ENCODE measurements around the gene B3GALT4. TPM values are rescaled to one million over a fixed set of nuclear protein-coding genes. Genes with fewer than 3 reads are reported as not detected.

Gene B3GALT4
- total RNA-seq, 3 donors from 2014 or later = 21.6 to 41.7 (median 24.2) TPM

DNA sequence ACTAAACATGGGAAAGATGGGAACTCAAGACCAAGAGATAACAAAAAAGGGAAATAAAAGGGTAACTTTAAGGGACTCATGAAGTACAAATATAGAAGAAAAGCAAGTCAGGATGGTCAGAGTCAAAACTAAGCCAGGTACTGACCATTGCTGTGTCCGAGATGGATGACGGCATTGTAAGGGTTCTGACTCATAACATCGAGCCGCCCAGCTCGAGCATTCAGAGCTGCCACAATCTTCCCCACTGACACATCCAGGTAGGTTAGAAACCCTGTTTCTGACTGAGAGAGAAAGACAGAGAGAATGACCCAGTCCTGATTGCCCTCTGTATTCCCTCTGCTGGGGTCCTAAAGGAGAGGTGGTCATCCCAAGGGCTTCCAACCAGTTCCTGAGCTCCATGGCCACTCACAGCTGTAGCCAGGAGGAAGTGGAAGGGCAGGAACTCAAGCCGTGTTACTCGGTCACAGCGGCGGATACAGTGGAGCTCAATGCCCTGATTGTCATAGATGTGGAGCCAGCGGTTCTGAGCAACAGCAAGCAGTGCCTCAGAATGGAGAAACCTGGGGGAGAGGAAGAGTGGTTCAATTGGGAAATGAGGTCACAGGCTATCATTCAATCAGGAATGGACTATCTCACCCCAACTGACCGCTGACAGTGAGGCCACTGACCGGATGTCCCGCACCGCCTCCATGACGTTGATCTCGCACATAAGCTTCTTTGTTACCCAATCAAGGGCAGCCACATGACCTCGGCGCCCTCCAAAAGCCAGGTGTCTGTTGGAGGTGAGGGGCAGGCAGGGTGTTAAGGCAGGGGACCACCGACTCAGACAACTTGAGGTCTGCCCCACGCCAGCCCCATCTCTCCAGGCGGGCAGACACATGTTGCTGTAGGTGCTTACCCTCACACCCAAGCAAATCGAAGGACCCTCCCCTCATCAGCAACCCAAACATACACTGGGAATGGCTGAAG, 10.3 kb downstream of the B3GALT4 start:
- H3K36me3 ChIP-seq (ENCODE audit: low read depth) = no peaks in the 10 kb centered on the region
- TF ChIP-seq, protein P1, sequence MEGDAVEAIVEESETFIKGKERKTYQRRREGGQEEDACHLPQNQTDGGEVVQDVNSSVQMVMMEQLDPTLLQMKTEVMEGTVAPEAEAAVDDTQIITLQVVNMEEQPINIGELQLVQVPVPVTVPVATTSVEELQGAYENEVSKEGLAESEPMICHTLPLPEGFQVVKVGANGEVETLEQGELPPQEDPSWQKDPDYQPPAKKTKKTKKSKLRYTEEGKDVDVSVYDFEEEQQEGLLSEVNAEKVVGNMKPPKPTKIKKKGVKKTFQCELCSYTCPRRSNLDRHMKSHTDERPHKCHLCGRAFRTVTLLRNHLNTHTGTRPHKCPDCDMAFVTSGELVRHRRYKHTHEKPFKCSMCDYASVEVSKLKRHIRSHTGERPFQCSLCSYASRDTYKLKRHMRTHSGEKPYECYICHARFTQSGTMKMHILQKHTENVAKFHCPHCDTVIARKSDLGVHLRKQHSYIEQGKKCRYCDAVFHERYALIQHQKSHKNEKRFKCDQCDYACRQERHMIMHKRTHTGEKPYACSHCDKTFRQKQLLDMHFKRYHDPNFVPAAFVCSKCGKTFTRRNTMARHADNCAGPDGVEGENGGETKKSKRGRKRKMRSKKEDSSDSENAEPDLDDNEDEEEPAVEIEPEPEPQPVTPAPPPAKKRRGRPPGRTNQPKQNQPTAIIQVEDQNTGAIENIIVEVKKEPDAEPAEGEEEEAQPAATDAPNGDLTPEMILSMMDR (IDR thresholded peaks at IDR 0.05) = no peak
- no peaks in the 10 kb centered on the region for H3K9me3 ChIP-seq
- DNase-seq = peak in 1 of 3 donors; percentile 34
- H3K4me3 ChIP-seq = no peak overlapping the region
- intact Hi-C loops (cut with DNase I, micrococcal nuclease) = no loop called here
- H3K4me1 ChIP-seq (ENCODE audit: low read depth) = peaks cover 18% of the 10 kb centered on the region
- ATAC-seq = no peak

DNA sequence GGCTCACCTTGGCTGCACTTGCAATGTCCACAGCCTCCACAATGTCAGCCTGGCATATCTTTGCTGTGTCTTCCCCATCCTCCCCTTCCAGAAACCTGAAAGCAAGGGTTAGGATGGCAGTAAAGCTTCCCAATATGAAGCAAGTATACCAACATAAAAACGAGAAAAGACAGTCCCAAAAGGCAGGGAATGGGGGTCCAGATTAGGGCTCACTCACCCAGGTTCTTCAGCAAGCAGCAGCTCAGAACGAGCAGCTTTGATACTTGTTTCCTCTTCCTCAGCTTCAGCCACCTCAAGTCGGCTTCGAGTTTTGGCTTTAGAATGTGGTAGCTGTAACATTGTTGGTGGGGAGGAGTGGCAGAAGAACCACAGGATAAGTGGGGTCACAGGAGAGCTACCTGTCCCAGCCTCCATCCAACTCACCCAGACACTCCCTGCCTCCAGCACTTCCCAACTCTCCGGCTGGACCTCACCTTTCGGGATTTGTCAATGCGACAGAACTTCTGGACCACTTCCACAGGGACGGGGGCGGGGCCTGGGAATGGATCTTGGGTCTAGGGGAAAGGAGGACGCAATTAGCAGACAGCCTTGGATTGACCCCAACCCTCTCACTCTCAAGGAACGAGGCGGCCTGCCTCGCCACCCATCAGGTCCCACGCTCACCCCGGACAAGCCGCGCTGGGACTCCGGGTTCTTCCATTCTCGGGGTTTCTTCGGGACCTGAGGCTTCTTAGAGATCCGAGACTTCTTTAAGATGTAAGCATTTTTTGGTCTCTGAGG, 11.4 kb downstream of the B3GALT4 start:
- TF ChIP-seq, protein P1 (IDR thresholded peaks at IDR 0.05) = no peak
- DNase-seq (no peak), ATAC-seq (no peak)
- Histone ChIP-seq H3K4me1 (ENCODE audit: low read depth) (peaks cover 18% of the 10 kb centered on the region), H3K9me3 (no peaks in the 10 kb centered on the region), H3K4me3 (peak overlapping the region; percentile 54), H3K36me3 (ENCODE audit: low read depth) (no peaks in the 10 kb centered on the region)
- intact Hi-C loops (cut with DNase I, micrococcal nuclease) = no loop called here

DNA sequence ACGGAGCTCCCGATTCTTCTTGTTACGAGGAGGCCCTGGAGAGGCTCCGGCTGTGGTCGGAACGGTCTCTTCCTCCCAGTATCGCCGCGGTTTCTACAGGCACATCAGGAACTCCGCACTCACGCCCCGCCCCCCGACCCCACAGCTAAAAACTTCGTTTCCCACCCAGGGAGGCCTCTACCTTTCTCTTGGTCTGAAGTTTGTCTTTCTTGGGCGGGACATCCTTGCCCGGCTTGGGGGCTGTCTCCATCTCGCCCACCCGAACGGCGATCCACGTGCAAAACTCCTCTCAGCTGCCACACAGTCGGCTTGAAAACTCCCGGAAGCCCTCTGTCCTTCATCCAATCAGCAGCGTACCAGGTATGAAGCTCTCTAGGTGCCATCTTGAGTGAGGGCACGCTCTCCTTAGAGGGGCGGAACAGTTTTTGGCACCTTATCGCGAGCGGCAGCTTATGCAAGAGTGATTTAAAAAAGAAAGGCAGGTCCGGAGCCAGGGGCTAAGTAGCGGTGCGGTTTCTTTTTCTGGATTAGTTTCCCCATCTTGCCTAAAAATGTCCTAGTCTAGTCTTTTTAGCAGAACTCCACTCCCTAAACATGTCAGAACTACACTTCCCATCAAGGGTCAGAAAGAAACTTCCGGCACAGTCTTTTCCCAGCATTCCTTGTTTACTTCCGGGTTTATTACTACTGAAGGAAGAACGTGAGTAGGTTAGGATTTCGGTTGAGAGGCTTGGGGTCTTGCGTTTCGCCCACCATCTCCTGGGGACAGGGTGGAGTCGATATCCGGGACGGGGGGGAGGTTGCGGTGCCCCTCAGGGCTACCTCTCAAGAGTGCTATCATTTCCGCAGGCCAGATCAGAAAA, 12.2 kb downstream of the B3GALT4 start, which contains the start of the genes PFDN6 and WDR46:
PFDN6 (plus strand) TSS at position 681 of the 863 bp plus-strand sequence. CDS start 256 bp downstream, outside the sequence.
WDR46 (minus strand) TSS at position 319 of the 863 bp plus-strand sequence; CDS start at position 250, 69 bp downstream.
- Histone ChIP-seq H3K36me3 (ENCODE audit: low read depth) (no peaks in the 10 kb centered on the region), H3K9me3 (no peaks in the 10 kb centered on the region), H3K4me1 (ENCODE audit: low read depth) (peaks cover 18% of the 10 kb centered on the region), H3K4me3 (peak within 1 kb of the TSS; percentile 54)
- TF ChIP-seq, protein P1 (IDR thresholded peaks at IDR 0.05) = peak; percentile 6
- DNase-seq (peak; percentile 76 to 88 (median 78)), ATAC-seq (peak; percentile 97)
- intact Hi-C loops (cut with DNase I, micrococcal nuclease) = no loop called here

DNA sequence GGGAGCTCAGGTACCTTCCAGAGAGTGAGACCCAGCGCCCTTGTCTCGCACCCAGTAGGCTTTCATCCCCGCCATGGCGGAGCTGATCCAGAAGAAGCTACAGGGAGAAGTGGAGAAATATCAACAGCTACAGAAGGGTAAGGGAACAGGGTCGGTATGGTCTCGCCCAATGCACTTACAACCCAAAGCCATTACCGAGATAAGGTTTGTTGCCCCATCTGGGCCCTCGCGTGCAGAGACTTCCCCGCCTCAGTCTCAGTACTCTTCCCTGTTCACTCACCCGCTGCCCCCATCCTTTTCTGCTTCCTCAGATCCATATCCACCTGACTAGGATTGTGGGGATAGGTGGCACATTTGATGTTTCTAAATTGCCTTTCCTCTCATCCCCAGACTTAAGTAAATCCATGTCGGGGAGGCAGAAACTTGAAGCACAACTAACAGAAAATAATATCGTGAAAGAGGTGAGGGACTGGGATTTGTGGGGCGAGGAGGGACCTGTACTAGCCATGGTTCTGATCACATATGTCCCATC, 12.9 kb downstream of the B3GALT4 start:
- peak; percentile 19 for ATAC-seq

More for the DNA sequence above, 12.9 kb downstream of the B3GALT4 start:
- Histone ChIP-seq H3K36me3 (ENCODE audit: low read depth) (no peaks in the 10 kb centered on the region), H3K4me3 (peak overlapping the region; percentile 54), H3K9me3 (no peaks in the 10 kb centered on the region), H3K4me1 (ENCODE audit: low read depth) (peaks cover 18% of the 10 kb centered on the region)
- intact Hi-C loops (cut with DNase I, micrococcal nuclease) = no loop called here
- DNase-seq = no peak
- TF ChIP-seq, protein P1 (IDR thresholded peaks at IDR 0.05) = no peak
